NT2/D1 (cell line): ENCODE results near the gene ZNF516.

Experiments
- DNase-seq: peaks from one replicate; pipeline ENCODE4 v3.0.0-alpha.2; 2011; ENCODE audit warnings: low read depth, low spot score
- H3K27me3 ChIP-seq: 2 replicates; pipeline ENCODE4 v1.6.0; 2011; ENCODE audit warnings: mild to moderate bottlenecking; ENCODE audit not compliant: insufficient read length, insufficient read depth
- H3K36me3 ChIP-seq: 2 replicates; pipeline ENCODE4 v1.6.1; 2011; ENCODE audit warnings: mild to moderate bottlenecking, low read length, mixed read lengths; ENCODE audit not compliant: insufficient read depth, insufficient read length
- H3K4me1 ChIP-seq: 2 replicates; pipeline ENCODE4 v1.5.1; 2011; ENCODE audit not compliant: insufficient read depth, insufficient read length
- H3K4me3 ChIP-seq: 2 replicates; pipeline ENCODE4 v1.5.1; 2011; ENCODE audit warnings: low read depth; ENCODE audit not compliant: insufficient read length
- H3K9ac ChIP-seq: 2 replicates; pipeline ENCODE4 v1.6.0; 2011; ENCODE audit warnings: low read depth; ENCODE audit not compliant: insufficient read length
- H3K9me3 ChIP-seq: 2 replicates; pipeline ENCODE4 v1.5.1; 2011; ENCODE audit warnings: mild to moderate bottlenecking, low read length; ENCODE audit not compliant: insufficient read depth
- SUZ12 ChIP-seq: IDR thresholded peaks from 2 replicates; pipeline ENCODE4 v1.6.1; 2011; ENCODE audit not compliant: insufficient read length, insufficient read depth; ENCODE audit errors: extremely low read depth
- YY1 ChIP-seq: IDR thresholded peaks from 2 replicates; pipeline ENCODE4 v1.6.1; 2011; ENCODE audit not compliant: insufficient read length, insufficient read depth
- ZNF274 ChIP-seq: IDR thresholded peaks from 2 replicates; pipeline ENCODE4 v1.6.1; 2011; ENCODE audit warnings: mild to moderate bottlenecking, low read depth, low read length

The ZNF516 gene

DNA sequence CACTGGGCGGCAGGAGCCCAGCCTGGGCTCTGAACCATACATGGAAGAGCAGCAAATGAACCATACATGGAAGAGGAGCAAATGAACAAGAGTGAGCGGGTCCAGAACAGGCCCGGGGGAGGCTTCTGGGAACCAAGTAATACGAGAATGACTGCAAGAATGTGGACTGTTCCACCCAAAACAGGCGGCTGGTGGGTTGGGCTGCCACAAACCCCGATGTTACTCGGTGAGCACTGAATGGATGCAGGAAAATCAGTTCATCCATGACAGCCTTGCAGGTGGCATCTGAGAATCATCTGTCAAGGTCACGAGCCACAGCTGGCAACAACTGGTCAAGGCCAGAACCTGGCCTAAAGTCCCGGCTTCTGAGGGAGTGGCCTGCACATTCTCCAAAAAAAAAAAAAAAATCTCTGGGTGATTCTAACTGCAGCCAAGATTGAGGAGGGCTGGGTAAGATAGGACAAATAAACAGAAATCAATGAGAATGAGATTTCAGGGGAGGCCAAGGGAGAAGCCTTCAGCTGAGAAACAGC is 106.1 kb downstream of the ZNF516 start:
- Histone ChIP-seq H3K4me3 (no peak overlapping the region), H3K9me3 (no peaks in the 10 kb centered on the region), H3K4me1 (peaks cover 7% of the 10 kb centered on the region), H3K9ac (no peak overlapping the region), H3K36me3 (no peaks in the 10 kb centered on the region), H3K27me3 (no peaks in the 10 kb centered on the region)
- no peak for DNase-seq
- TF ChIP-seq ZNF274 (no peak), YY1 (no peak), SUZ12 (no peak)

DNA sequence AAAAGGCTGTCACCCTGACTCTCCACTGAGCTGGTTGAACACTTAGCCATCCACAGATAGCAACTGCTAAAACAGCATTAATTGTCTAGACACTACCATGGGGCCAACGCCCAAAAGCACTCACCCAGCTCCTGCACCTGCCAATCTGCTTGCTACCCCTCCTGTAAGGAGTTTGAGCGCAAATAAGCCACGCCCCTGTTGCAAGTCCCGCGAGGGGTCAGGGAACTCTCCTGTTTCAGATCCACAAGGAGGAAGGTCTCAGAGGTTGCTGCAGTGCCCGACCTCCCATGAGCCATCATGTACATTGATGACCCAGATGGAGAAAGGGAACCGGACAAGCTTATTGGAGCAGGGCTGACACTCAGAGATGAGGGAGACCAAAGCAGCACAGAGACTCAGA is 106.8 kb downstream of the ZNF516 start:
- TF ChIP-seq SUZ12: no peak
- no peak for TF ChIP-seq ZNF274
- no peak for TF ChIP-seq YY1
- Histone ChIP-seq H3K9ac (no peak overlapping the region), H3K4me1 (peaks cover 7% of the 10 kb centered on the region), H3K4me3 (no peak overlapping the region), H3K9me3 (no peaks in the 10 kb centered on the region), H3K36me3 (no peaks in the 10 kb centered on the region), H3K27me3 (no peaks in the 10 kb centered on the region)
- no peak for DNase-seq

GRCh38 chr18:76387608-76388007 is 107.4 kb downstream of the ZNF516 start:
- no peak for TF ChIP-seq SUZ12
- no peak for TF ChIP-seq ZNF274
- TF ChIP-seq YY1: no peak
- Histone ChIP-seq H3K4me3 (no peak overlapping the region), H3K36me3 (no peaks in the 10 kb centered on the region), H3K4me1 (peaks cover 7% of the 10 kb centered on the region), H3K9me3 (no peaks in the 10 kb centered on the region), H3K9ac (no peak overlapping the region), H3K27me3 (no peaks in the 10 kb centered on the region)
- DNase-seq: no peak

DNA sequence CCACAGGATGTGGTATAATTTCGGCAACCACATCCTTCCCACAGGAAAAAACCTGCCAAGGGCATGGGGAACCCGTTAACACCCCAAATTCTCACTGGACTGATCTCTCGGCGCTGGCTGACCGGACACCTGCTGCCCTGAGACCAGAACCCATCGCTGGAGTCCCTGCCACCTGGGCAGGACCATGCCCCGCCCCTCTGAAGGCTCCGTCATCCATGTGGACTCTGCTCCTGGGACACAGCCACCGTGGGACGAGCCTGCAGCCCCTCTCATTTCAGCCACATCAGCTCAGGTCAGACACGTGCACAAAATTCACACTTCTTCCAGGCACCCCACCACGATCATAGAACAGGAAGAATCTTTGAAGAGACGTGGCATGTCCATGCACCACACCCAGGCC is 108.2 kb downstream of the ZNF516 start:
- Histone ChIP-seq H3K4me1 (peaks cover 7% of the 10 kb centered on the region), H3K9ac (no peak overlapping the region), H3K27me3 (no peaks in the 10 kb centered on the region), H3K36me3 (no peaks in the 10 kb centered on the region), H3K4me3 (no peak overlapping the region), H3K9me3 (no peaks in the 10 kb centered on the region)
- no peak for DNase-seq
- TF ChIP-seq SUZ12: no peak
- TF ChIP-seq YY1: no peak
- TF ChIP-seq ZNF274: no peak

DNA sequence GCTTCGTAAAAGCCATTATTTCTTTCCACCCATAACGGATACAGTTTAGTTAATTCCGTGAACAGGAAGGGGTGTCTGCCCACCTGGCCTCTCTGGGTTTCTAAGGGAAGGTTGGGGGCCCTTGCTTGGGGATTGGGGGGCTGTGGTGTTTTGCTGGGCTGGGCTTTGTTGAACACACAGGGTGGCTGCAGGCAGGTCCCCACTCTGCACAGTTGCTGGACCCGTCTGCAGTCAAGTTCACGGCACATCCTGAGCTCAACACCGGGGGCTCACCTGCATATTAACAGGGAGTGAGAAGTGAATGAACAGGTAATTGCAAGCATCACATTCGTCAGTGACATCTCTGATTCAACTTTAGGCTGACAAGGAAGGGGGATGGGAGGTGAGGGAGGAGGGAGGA is 109.0 kb downstream of the ZNF516 start:
- no peak for DNase-seq
- H3K4me1 ChIP-seq: peaks cover 7% of the 10 kb centered on the region
- H3K36me3 ChIP-seq: no peaks in the 10 kb centered on the region
- H3K4me3 ChIP-seq: no peak overlapping the region
- no peak overlapping the region for H3K9ac ChIP-seq
- no peaks in the 10 kb centered on the region for H3K9me3 ChIP-seq
- H3K27me3 ChIP-seq: no peaks in the 10 kb centered on the region
- TF ChIP-seq ZNF274 (no peak), YY1 (no peak), SUZ12 (no peak)

- peaks cover 7% of the 10 kb centered on the region for H3K4me1 ChIP-seq
- no peak overlapping the region for H3K4me3 ChIP-seq
- H3K9ac ChIP-seq: no peak overlapping the region
- no peaks in the 10 kb centered on the region for H3K27me3 ChIP-seq
- DNase-seq: no peak
- no peaks in the 10 kb centered on the region for H3K9me3 ChIP-seq
- no peaks in the 10 kb centered on the region for H3K36me3 ChIP-seq
- TF ChIP-seq YY1: no peak
- TF ChIP-seq ZNF274: no peak
- TF ChIP-seq SUZ12: no peak
Measured at GRCh38 chr18:76385681-76385975, 109.4 kb downstream of the ZNF516 start.

DNA sequence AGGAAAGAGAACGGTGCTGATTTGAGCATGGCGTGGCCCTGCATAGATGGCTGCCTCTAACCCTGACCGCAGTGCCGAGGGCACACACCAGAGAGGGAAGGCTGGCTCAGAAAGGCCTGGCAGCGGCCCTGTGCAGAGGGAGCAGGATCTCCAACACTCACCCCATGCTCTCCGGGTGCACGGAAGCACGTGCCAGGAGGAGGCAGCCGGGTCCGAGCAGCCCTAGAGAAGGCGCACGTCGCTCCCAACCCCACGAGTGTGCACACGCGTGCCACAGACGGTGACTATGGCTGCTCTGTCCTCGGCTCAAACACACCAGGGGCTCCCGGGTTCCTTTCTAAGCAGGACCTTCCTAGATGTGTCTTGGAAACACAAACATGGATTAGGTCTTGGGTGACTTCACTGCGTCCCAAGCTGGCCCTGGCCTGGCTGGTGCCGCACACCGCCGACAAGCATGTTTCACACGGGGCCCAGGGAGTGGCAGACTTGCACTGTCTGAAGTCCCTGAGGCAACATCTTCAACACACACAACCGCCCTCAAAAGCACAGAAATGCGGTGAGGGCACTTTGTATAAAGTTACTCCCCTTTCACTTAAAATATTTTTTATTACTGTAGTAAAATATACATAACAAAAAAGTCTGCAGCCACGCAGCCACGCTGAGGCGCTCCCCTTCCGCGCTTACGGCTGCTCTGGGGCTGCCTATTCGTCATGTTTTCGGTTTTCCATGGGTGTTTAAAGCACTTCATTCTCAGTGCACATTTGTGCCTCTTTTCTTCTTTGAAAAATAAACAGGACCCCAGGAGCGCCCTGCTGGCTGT is 110.0 kb downstream of the ZNF516 start:
- no peak for DNase-seq
- no peaks in the 10 kb centered on the region for H3K27me3 ChIP-seq
- no peak overlapping the region for H3K9ac ChIP-seq
- H3K4me1 ChIP-seq: peaks cover 7% of the 10 kb centered on the region
- H3K36me3 ChIP-seq: peaks cover 1% of the 10 kb centered on the region
- H3K9me3 ChIP-seq: no peaks in the 10 kb centered on the region
- no peak overlapping the region for H3K4me3 ChIP-seq
- TF ChIP-seq SUZ12: no peak
- TF ChIP-seq ZNF274: no peak
- no peak for TF ChIP-seq YY1
